Measurements from ENCODE around the gene KIF11. TPM values are rescaled to one million over a fixed set of nuclear protein-coding genes. Genes with fewer than 3 reads are reported as not detected.

KIF11 gene
- total and polyA plus RNA-seq, 2 of the 13 experiments (the other 11 are each of a cell fraction or from before 2014, with no cell fraction given) = 8.7 to 38.4 TPM

DNA sequence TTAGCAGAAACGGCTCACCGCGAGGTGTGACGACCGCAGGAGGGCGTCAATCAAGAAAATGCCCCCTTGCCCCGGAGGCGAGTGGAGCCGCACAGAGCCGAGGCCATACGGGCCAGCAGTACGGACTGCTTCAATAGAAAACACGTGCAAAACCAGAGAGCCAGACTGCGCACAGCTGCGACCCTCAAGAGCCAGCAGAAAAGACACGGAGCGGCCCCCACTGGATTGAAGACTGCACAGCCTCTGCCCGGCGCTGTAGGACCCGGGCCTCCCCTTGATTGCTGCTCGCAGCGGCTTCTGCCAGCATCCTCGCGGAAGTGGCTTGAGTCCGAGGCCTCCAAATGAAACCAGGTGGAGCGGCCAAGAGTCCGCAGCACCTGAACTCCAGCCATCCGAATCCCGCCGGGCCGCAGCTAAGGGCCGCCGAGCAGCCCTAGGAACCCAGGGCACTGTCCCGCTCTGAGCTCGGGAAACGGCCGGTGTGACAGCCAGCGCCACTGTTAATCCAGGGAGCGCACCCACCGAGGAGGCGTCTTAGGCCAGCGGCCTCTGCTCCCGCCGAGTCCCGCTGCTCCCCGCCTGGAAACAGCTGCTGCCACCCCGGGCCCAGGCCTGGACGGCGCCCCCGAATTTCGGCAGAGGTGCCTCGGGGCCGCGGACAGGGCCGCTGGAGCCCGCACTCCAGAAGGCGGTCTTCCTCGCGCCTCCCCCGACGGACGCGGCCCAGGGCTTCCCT is 96.2 kb downstream of the KIF11 start (continued):
- TF ChIP-seq, protein P1, sequence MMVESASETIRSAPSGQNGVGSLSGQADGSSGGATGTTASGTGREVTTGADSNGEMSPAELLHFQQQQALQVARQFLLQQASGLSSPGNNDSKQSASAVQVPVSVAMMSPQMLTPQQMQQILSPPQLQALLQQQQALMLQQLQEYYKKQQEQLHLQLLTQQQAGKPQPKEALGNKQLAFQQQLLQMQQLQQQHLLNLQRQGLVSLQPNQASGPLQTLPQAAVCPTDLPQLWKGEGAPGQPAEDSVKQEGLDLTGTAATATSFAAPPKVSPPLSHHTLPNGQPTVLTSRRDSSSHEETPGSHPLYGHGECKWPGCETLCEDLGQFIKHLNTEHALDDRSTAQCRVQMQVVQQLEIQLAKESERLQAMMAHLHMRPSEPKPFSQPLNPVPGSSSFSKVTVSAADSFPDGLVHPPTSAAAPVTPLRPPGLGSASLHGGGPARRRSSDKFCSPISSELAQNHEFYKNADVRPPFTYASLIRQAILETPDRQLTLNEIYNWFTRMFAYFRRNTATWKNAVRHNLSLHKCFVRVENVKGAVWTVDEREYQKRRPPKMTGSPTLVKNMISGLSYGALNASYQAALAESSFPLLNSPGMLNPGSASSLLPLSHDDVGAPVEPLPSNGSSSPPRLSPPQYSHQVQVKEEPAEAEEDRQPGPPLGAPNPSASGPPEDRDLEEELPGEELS (CRISPR knock-in tag; IDR thresholded peaks at IDR 0.05) = peak; percentile 28; the same call in 1 of the 2 replicates
- TF ChIP-seq SRSF1 (optimal IDR thresholded peaks at IDR 0.05; ENCODE audit: low read depth, low read length) (peak; percentile 44), JUN (CRISPR knock-in tag; IDR thresholded peaks at IDR 0.05) (no peak), CREM (IDR thresholded peaks at IDR 0.05) (peak; percentile 25; the same call in 1 of the 2 replicates), CREM (CRISPR knock-in tag; IDR thresholded peaks at IDR 0.05) (no peak), NFRKB (IDR thresholded peaks at IDR 0.05) (no peak), ZNF124 (CRISPR knock-in tag; IDR thresholded peaks at IDR 0.05) (0 out of 2 replicates have a peak, but pooled peaks have one; percentile 35)
- TF ChIP-seq, protein P2, sequence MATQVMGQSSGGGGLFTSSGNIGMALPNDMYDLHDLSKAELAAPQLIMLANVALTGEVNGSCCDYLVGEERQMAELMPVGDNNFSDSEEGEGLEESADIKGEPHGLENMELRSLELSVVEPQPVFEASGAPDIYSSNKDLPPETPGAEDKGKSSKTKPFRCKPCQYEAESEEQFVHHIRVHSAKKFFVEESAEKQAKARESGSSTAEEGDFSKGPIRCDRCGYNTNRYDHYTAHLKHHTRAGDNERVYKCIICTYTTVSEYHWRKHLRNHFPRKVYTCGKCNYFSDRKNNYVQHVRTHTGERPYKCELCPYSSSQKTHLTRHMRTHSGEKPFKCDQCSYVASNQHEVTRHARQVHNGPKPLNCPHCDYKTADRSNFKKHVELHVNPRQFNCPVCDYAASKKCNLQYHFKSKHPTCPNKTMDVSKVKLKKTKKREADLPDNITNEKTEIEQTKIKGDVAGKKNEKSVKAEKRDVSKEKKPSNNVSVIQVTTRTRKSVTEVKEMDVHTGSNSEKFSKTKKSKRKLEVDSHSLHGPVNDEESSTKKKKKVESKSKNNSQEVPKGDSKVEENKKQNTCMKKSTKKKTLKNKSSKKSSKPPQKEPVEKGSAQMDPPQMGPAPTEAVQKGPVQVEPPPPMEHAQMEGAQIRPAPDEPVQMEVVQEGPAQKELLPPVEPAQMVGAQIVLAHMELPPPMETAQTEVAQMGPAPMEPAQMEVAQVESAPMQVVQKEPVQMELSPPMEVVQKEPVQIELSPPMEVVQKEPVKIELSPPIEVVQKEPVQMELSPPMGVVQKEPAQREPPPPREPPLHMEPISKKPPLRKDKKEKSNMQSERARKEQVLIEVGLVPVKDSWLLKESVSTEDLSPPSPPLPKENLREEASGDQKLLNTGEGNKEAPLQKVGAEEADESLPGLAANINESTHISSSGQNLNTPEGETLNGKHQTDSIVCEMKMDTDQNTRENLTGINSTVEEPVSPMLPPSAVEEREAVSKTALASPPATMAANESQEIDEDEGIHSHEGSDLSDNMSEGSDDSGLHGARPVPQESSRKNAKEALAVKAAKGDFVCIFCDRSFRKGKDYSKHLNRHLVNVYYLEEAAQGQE (IDR thresholded peaks at IDR 0.05; ENCODE audit: borderline replicate concordance in 1 of 2, low read depth in 1 of 2, low read length in 2 of 2) = no peak
- TF ChIP-seq, protein P3, sequence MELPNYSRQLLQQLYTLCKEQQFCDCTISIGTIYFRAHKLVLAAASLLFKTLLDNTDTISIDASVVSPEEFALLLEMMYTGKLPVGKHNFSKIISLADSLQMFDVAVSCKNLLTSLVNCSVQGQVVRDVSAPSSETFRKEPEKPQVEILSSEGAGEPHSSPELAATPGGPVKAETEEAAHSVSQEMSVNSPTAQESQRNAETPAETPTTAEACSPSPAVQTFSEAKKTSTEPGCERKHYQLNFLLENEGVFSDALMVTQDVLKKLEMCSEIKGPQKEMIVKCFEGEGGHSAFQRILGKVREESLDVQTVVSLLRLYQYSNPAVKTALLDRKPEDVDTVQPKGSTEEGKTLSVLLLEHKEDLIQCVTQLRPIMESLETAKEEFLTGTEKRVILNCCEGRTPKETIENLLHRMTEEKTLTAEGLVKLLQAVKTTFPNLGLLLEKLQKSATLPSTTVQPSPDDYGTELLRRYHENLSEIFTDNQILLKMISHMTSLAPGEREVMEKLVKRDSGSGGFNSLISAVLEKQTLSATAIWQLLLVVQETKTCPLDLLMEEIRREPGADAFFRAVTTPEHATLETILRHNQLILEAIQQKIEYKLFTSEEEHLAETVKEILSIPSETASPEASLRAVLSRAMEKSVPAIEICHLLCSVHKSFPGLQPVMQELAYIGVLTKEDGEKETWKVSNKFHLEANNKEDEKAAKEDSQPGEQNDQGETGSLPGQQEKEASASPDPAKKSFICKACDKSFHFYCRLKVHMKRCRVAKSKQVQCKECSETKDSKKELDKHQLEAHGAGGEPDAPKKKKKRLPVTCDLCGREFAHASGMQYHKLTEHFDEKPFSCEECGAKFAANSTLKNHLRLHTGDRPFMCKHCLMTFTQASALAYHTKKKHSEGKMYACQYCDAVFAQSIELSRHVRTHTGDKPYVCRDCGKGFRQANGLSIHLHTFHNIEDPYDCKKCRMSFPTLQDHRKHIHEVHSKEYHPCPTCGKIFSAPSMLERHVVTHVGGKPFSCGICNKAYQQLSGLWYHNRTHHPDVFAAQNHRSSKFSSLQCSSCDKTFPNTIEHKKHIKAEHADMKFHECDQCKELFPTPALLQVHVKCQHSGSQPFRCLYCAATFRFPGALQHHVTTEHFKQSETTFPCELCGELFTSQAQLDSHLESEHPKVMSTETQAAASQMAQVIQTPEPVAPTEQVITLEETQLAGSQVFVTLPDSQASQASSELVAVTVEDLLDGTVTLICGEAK (IDR thresholded peaks at IDR 0.05) = no peak
- TF ChIP-seq, protein P3 (CRISPR knock-in tag; IDR thresholded peaks at IDR 0.05) = peak; percentile 49; the same call in 1 of the 2 replicates
- TF ChIP-seq, protein P4, sequence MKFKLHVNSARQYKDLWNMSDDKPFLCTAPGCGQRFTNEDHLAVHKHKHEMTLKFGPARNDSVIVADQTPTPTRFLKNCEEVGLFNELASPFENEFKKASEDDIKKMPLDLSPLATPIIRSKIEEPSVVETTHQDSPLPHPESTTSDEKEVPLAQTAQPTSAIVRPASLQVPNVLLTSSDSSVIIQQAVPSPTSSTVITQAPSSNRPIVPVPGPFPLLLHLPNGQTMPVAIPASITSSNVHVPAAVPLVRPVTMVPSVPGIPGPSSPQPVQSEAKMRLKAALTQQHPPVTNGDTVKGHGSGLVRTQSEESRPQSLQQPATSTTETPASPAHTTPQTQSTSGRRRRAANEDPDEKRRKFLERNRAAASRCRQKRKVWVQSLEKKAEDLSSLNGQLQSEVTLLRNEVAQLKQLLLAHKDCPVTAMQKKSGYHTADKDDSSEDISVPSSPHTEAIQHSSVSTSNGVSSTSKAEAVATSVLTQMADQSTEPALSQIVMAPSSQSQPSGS (CRISPR knock-in tag; IDR thresholded peaks at IDR 0.05) = 0 out of 2 replicates have a peak, but pooled peaks have one; percentile 0

Measured in HepG2 (cell line).